Activated T-helper 1 cell treated with Interleukin-2 at 50 U/mL for 16 hours (primary cell): Measurements from ENCODE around the gene ZNF778.
"Not testable (repeated sequence)": the region's sequence is repeated elsewhere in the genome, so short reads cannot be mapped to it uniquely, and the experiment has no call there.

Experiments used
- DNase-seq: peaks from one replicate; pipeline ENCODE4 v3.0.0-alpha.2; 2020; ENCODE audit warnings: low read depth

The ZNF778 gene

DNA sequence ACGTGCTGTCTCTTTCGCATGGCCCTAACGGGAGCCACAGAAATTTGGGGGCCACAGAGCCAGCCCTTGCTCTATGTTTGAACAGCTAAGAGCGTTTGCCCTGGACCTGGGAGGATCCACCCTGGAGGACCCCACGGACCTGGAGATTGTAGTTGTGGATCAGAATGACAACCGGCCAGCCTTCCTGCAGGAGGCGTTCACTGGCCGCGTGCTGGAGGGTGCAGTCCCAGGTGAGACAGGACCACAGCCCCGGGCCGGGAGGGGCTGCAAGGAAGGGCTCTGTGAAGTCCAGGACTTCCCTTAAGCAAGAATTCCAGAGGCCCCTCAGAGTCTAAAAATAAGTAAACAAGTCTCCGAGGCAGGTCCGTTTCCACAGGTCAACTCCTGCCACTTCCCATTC, 34.0 kb upstream of the ZNF778 start:
- DNase-seq: no peak

DNA sequence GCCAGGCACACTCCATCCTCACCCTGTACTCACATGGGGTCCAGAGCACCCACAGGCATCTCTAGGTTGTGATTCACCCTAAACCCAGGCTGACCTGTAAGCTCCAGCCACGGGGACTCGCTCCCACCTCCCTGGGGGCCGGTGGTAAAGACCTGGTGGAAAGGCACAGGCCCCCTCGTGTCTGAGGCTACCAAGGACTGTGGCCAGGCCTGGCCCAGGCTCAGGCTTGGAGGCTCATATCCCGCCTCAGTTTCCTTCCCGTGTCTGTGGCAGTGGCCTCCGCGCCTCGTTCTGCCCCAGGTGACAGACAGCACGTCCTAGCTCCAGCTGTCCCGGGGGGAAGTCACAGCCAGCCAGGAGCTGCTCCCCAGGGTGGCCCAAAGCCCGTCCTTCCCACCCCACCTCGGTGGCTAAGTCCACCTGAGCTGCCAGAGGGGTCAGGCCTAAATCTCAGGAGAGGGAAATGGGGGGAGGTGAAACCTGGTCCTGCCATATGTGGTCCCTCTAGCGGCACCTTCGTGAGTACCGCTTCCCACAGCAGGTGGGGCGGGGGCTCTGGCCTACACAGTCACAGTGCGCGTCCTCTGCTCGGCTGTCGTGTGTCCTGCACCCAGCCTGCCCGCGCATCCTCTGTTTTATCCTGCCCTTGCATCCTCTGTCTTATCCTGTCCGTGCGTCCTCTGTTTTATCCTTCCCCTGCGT, 33.4 kb upstream of the ZNF778 start:
- DNase-seq: no peak

DNA sequence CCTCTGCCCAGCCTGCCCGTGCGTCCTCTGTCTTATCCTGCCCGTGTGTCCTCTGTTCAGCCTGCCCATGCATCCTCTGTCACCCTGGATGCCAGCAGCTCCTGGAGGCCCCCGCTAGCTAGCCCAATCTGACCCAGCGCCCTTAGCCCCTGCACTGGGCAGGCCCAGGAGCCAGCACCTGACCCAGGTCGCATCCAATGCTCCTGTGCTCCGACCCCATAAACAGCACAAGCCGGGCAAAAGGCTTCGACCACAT, 32.9 kb upstream of the ZNF778 start:
- DNase-seq: no peak

DNA sequence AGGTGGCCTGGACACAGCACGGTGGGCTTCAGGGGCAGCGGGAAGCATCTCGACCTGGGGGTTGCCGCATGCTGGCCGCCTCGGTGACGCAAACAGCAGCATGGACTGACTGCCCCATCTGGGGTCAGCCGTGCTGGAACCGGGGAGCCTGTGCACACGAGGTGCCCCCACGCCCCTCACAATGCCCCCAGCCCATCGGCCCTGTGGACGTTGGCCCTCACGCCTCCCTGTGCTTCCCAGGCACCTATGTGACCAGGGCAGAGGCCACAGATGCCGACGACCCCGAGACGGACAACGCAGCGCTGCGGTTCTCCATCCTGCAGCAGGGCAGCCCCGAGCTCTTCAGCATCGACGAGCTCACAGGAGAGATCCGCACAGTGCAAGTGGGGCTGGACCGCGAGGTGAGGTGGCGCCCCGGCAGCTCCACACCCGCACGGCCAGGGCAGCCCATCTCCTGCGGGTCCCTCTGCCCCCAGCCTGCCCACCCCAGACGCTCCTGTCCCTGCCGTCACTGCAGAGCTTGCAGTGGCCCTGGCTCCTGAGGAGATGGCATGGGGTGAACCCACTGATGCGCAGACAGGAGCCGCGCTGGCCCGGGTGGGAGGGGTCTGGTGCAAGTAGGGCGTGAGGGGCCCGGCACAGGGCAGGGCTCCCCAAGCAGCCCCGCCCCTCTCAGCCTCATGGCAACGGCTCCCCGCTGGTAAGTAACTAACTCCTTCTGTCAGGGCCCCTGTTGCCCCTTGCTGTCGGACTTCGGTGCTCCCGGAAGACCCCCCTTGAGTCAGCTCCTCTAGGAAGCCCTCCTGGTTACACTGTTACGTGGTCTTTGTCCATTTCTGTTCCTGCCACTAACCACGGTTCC, 32.3 kb upstream of the ZNF778 start:
- DNase-seq: no peak

DNA sequence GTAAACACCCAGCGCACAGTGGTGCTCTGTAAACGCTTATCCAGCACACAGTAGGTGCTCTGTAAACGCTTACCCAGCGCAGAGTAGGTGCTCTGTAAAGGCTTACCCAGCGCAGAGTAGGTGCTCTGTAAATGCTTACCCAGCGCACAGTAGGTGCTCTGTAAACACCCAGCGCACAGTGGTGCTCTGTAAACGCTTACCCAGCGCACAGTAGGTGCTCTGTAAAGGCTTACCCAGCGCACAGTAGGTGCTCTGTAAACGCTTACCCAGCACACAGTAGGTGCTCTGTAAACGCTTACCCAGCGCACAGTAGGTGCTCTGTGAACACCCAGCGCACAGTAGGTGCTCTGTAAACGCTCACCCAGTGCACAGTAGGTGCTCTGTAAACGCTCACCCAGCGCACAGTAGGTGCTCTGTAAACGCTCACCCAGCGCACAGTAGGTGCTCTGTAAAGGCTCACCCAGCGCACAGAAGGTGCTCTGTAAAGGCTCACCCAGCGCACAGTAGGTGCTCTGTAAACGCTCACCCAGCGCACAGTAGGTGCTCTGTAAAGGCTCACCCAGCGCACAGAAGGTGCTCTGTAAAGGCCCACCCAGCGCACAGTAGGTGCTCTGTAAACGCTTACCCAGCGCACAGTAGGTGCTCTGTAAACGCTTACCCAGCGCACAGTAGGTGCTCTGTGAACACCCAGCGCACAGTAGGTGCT, 31.5 kb upstream of the ZNF778 start:
- not testable (repeated sequence) for DNase-seq

DNA sequence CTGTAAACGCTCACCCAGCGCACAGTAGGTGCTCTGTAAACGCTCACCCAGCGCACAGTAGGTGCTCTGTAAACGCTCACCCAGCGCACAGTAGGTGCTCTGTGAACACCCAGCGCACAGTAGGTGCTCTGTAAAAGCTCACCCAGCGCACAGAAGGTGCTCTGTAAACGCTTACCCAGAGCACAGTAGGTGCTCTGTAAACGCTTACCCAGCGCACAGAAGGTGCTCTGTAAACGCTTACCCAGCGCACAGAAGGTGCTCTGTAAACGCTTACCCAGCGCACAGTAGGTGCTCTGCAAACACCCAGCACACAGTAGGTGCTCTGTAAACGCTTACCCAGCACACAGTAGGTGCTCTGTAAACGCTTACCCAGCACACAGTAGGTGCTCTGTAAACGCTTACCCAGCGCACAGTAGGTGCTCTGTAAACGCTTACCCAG, 30.9 kb upstream of the ZNF778 start:
- not testable (repeated sequence) for DNase-seq

DNA sequence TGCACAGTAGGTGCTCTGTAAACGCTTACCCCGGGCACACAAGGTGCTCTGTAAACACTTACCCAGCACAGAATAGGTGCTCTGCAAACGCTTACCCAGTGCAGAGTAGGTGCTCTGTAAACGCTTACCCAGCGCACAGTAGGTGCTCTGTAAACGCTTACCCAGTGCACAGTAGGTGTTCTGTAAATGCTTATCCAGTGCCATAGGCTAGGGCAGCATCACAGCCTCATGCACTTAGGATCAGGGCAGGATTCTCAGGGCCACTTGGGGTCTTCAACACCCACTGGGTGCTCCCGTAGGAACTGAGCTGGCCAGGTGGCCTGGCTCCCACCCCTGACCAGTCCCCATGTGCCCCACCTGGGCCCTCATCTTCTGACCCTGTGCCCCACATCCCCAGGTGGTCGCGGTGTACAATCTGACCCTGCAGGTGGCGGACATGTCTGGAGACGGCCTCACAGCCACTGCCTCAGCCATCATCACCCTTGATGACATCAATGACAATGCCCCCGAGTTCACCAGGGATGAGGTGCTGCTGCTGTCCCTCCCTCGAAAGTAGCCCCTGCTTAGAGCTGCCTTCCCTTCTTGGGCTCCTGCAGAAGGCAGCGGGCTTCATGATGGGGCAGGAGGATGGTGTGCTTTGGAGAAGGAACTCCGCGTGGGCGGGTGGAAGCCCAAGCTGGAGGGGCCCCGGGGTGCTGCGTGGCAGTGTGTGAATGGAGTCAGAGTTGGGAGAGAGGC, 30.3 kb upstream of the ZNF778 start:
- DNase-seq: no peak

DNA sequence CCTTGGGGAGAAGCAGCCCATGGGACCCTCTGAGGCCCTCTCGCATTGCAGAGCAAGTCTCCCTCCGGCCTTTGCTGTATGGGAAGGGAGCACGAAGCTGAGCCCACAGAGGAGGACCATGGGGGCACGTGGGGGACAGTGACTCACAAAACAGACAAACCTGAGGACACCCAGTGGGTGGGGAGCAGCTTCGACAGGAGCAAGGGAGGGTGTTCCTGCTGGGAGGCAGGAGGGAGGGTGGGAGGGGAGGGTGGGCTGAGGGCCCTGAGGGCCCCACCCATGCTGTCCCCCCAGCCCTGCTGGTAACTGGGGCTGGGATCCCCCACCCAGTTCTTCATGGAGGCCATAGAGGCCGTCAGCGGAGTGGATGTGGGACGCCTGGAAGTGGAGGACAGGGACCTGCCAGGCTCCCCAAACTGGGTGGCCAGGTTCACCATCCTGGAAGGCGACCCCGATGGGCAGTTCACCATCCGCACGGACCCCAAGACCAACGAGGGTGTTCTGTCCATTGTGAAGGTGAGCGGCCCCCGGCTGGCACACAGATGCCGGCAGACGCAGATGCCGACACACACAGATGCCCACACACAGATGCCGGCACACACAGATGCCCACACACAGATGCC, 29.6 kb upstream of the ZNF778 start:
- DNase-seq: no peak

DNA sequence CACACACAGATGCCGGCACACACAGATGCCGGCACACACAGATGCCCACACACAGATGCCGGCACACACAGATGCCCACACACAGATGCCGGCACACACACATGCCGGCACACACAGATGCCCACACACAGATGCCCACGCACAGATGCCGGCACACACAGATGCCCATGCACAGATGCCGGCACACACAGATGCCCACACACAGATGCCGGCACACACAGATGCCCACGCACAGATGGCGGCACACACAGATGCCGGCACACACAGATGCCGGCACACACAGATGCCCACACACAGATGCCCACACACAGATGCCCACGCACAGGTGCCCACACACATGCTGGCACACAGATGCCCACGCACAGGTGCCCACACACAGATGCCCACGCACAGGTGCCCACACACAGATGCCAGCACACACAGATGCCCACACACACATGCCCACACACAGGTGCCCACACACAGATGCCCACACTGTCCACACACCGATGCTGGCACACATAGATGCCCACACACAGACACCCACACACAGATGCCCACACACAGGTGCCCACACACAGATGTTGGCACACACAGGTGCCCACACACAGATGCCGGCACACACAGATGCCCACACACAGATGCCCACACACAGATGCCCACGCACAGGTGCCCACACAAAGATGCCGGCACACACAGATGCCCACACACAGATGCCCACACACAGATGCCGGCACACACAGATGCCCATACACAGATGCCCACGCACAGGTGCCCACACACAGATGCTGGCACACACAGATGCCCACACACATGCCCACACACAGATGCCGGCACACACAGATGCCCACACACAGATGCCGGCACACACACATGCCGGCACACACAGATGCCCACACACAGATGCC, 28.8 kb upstream of the ZNF778 start:
- DNase-seq: not testable (repeated sequence)

DNA sequence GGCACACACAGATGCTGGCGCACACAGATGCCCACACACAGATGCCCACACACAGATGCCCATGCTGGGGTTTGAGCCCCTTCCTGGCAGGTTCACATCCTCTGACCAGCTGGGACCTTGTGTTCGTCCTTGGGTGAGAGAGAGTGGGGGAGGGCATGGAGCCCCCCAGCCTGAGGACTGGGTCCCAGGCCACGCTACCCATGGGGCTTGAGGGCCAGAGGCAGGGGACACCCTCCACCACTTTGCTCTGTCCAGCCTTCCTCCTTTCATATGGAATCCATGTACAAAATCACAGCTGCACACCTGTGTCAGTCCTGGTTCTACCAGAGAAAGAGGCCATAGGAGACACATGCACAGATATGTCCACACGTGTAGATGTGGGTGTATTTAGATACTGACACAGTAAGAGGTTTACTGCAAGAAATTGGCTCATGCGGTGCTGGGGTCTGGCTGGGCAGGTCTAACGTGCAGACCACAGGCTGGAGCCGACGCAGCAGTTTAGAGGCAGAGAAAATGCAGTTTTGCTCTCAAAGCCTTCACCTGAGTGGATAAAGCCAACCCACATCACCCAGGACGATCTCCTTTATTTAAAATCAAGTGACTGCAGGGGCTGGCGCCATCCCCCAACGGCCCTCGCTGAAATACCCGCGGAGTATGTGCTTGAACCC, 28.0 kb upstream of the ZNF778 start:
- DNase-seq: no peak

DNA sequence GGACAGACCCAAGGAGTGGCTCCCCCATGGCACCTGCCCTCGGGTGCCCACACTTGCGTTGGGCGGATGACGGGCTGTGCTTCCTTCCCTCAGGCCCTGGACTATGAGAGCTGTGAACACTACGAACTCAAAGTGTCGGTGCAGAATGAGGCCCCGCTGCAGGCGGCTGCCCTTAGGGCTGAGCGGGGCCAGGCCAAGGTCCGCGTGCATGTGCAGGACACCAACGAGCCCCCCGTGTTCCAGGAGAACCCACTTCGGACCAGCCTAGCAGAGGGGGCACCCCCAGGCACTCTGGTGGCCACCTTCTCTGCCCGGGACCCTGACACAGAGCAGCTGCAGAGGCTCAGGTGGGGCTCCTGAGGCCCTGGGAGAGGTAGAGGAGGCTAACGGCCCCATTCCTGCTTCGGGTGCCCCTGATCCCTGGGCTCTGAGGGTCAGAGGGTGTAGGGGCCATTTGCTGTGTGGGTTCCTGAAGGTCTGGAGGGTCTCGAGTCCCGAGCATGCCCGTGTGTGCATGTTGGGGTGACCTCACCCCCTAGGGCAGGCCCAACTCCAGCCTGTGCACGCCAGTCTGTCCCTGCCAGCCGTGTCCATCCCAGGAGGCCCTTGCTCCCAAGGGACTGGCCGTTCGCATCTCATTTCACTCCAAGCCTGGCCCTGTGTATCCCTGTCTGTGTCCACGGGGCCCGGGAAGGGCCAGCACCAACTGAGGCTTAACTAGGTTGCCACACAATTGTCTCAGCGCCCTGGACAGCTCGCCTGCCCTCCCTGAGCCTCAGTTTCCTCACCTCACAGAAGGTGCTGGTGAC, 27.1 kb upstream of the ZNF778 start:
- no peak for DNase-seq

DNA sequence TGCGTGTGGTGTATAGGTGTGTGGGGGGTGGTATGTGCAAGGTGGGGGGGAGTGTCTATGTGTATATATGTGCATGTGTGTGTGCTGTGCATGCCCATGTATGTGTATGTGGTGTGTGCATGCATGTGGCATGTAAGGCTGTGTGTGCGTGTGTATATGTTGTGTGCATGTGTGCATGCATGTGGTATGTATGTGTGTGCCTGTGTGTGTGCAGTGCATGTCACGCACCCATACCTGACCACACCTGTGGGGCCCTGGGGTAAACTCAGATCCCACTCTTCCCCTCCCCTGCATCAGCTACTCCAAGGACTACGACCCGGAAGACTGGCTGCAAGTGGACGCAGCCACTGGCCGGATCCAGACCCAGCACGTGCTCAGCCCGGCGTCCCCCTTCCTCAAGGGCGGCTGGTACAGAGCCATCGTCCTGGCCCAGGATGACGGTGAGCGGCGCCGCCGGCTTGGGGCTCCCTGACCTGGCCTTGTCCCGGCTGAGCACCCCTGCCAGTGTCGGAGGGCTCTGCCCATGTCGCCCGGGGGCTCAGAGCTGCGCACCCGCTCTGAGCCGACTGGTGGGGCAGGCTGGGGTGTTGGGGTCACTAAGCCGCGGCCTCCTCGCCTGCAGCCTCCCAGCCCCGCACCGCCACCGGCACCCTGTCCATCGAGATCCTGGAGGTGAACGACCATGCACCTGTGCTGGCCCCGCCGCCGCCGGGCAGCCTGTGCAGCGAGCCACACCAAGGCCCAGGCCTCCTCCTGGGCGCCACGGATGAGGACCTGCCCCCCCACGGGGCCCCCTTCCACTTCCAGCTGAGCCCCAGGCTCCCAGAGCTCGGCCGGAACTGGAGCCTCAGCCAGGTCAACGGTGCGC, 26.2 kb upstream of the ZNF778 start:
- DNase-seq: no peak

DNA sequence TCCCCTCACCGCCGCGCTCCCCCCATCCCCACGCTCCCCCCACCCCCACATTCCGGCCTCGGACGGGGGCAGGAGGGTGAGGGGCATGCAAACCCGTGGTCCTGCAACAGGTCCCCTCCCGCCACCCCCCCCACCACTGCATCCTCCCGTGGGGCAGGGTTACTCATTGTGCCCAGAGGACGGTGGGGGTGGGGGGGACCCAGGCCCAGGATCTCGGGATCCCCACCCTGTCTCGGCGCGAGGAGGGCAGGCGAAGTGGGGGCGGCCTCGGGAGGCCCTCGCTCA, 25.7 kb upstream of the ZNF778 start:
- no peak for DNase-seq

DNA sequence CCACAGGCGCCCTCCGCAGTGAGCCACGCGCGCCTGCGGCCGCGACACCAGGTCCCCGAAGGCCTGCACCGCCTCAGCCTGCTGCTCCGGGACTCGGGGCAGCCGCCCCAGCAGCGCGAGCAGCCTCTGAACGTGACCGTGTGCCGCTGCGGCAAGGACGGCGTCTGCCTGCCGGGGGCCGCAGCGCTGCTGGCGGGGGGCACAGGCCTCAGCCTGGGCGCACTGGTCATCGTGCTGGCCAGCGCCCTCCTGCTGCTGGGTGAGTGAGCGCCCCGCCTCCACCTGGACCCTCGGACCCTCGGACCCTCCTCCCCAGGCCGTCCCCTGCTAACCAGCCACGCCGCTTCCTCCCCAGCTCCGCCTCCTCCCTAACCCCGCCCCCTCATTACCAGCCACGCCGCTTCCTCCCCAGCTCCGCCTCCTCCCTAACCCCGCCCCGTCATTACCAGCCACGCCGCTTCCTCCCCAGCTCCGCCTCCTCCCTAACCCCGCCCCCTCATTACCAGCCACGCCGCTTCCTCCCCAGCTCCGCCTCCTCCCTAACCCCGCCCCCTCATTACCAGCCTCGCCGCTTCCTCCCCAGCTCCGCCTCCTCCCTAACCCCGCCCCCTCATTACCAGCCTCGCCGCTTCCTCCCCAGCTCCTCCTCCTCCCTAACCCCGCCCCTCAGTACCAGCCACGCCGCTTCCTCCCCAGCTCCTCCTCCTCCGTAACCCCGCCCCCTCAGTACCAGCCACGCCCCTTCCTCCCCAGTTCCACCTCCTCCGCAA, 25.1 kb upstream of the ZNF778 start:
- peak; percentile 63 for DNase-seq

DNA sequence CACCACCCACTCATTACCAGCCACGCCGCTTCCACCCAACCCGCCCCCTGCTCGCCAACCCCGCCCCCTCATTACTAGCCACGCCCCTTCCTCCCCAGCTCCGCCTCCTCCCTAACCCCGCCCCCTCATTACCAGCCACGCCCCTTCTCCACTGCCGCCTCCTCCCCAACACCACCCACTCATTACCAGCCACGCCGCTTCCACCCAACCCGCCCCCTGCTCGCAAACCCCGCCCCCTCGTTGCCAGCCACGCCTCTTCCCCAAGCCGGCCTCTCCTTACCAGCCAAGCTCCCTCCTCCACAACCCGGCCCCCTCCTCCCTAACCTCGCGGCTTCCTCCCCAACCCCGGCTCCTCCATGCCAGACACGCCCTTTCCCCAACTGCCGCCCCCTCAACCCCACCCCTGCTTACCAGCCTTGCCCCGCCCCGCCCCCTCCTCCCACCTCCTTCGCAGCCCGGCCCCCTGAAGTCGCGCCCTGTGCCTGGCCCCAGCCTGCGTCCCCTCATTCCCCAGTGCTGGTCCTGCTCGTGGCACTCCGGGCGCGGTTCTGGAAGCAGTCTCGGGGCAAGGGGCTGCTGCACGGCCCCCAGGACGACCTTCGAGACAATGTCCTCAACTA, 24.4 kb upstream of the ZNF778 start:
- DNase-seq: no peak

DNA sequence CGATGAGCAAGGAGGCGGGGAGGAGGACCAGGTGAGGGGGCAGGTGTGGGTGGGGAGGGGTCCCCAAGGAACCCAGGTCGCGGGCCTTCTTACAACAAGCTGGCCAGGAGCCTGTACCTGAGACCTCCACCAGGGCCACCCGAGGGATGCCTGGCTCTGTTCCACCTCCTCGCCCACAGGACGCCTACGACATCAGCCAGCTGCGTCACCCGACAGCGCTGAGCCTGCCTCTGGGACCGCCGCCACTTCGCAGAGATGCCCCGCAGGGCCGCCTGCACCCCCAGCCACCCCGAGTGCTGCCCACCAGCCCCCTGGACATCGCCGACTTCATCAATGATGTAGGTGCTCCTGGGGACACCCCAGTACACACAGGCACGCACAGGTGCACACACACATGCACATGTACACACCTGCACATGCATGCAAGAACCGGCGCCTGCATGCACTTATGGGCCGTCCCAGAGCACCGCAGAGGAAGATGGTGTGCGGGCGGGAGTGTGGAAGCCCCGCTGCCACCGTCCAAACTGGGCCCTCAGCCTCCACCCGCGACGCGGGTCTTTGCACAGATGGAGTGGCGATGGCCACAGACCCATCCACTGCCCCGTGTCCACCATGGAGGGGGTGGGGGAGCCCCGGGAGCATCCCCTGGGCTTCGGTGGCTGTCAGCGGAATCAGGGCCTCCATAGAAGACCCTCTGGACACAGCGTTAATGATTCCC, 23.8 kb upstream of the ZNF778 start:
- no peak for DNase-seq
